HCT116 (cell line): ENCODE data around the gene NDUFS8.

Experiments used
- CEBPB ChIP-seq: IDR thresholded peaks from 2 replicates; pipeline ENCODE4 v1.6.1; 2012; ENCODE audit warnings: low read depth
- CTCF ChIP-seq, 3 experiments: fragments of 200-600 bp in 1 of 3; sonication (generic) in 1 of 3; IDR thresholded peaks in 2 of 3; conservative IDR thresholded peaks in 1 of 3; 2 replicates each; pipeline ENCODE4 v1.5.1; 2012 to 2017; ENCODE audit warnings: low read depth in 2 of 3, low read length in 2 of 3, antibody characterized with exemption in 1 of 3, borderline replicate concordance in 1 of 3, control low read depth in 1 of 3, mild to moderate bottlenecking in 1 of 3, mixed read lengths in 1 of 3, mixed run types in 1 of 3, moderate library complexity in 1 of 3; ENCODE audit not compliant: insufficient read depth in 1 of 3
- EZH2 ChIP-seq: fragments of 200-600 bp; sonication (generic); IDR thresholded peaks from 2 replicates; pipeline ENCODE4 v1.6.1; 2017; ENCODE audit warnings: antibody characterized with exemption, mixed run types
- POLR2A ChIP-seq: IDR thresholded peaks from 2 replicates; pipeline ENCODE4 v1.7.0; 2011; ENCODE audit warnings: borderline replicate concordance; ENCODE audit not compliant: insufficient read depth, insufficient read length; ENCODE audit errors: extremely low read depth
- SRF ChIP-seq: IDR thresholded peaks from 2 replicates; pipeline ENCODE4 v1.6.1; 2012; ENCODE audit warnings: low read depth
- ZNF274 ChIP-seq: fragments of 200-500 bp; sonication (Bioruptor generic); IDR thresholded peaks from 2 replicates; pipeline ENCODE4 v1.6.1; 2014; ENCODE audit warnings: mild to moderate bottlenecking, low read depth, low read length, inconsistent platforms

GRCh38 chr11:67998150-67999045, 32.1 kb upstream of the NDUFS8 start:
- TF ChIP-seq SRF (no peak), CTCF (IDR thresholded peaks at IDR 0.05 in 2 of 3, conservative IDR thresholded peaks at IDR 0.05 in 1 of 3; ENCODE audit: borderline replicate concordance in 1 of 3, insufficient read depth in 1 of 3, low read depth in 2 of 3, low read length in 2 of 3) (no peak), CEBPB (no peak), ZNF274 (no peak), POLR2A (no peak), EZH2 (no peak)
